Measurements from ENCODE around the gene UBE2R2. TPM values are rescaled to one million over a fixed set of nuclear protein-coding genes. Genes with fewer than 3 reads are reported as not detected.

The UBE2R2 gene
- polyA plus RNA-seq, 1 experiment: 18.3 TPM

DNA sequence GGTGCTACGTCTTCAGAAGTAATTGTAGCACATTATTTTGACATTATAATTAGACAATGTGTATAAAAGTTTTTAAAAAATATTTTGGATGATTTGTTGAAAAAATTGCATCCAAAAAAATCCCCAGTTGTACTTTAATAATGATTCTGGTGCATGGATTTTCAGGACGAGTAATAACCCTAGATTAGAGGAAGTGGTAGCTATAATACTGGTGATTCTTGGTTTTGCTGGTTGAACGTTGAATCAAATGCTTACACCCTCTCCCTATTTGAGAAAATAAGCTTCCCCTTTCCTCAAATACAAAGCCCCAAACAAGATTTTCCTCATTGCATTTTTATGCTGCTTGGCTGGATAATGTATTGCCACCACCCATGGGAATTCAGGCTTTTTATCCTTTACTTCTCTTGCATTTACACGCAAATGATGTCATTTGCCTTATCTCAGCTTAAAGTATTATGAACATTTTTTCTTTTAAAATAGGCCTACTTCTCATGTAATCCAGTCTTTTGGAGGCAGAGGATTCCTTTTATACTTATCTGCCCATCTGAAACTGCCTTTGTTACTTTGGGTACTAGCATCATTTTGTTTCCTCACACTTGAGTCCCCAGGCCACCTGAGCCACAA lies 86.3 kb downstream of the UBE2R2 start:
- POLR2A ChIA-PET: no interaction called here
- no peak for DNase-seq (ENCODE audit: low read depth)
- H3K4me3 ChIP-seq (ENCODE audit: low read depth, low read length): no peak overlapping the region
- no peaks in the 10 kb centered on the region for H3K27me3 ChIP-seq (ENCODE audit: control insufficient read depth, insufficient read depth, low read length)
- CTCF ChIA-PET: interaction anchor here (0.6 to 1.2 kb wide), 3 partner anchors 18 to 597 kb away, joined by 3 to 4 read pairs (median 3); no protein-coding TSS in a partner anchor
- no peak for TF ChIP-seq CTCF (IDR thresholded peaks at IDR 0.05; ENCODE audit: insufficient read depth, low read depth, low read length)
- H3K36me3 ChIP-seq (ENCODE audit: control insufficient read depth, insufficient read depth, low read length): peaks cover 5% of the 10 kb centered on the region

DNA sequence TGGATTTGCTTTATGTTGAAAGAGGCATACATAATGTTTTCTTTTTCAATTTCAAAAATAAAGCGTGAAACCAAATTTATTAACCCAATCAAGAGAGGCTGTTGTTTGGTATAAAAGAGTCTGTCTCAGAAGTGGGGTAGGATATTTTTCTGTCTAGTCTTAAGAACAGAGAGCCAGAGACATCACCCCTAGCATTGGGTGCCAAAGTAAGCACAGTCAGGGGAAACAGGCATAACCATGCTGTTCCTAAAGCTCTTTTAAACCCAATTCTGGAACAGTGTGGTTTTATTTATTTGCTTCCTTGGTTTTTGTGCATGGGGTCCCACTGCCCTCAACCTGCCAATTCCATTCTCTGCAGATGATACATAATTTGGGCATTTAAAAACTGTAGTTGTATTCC lies 88.2 kb downstream of the UBE2R2 start:
- H3K36me3 ChIP-seq (ENCODE audit: control insufficient read depth, insufficient read depth, low read length): peaks cover 5% of the 10 kb centered on the region

GRCh38 chr9:33906769-33907168 lies 89.8 kb downstream of the UBE2R2 start:
- no peak for TF ChIP-seq CTCF (IDR thresholded peaks at IDR 0.05; ENCODE audit: insufficient read depth, low read depth, low read length)
- ChIA-PET POLR2A (no interaction called here), CTCF (interaction anchor here (0.6 to 2.5 kb wide), 5 partner anchors 9 to 128 kb away, joined by 3 to 7 read pairs (median 4); no protein-coding TSS in a partner anchor)
- no peak for DNase-seq (ENCODE audit: low read depth)
- H3K4me3 ChIP-seq (ENCODE audit: low read depth, low read length): no peak overlapping the region
- H3K27me3 ChIP-seq (ENCODE audit: control insufficient read depth, insufficient read depth, low read length): no peaks in the 10 kb centered on the region
- peaks cover 4% of the 10 kb centered on the region for H3K36me3 ChIP-seq (ENCODE audit: control insufficient read depth, insufficient read depth, low read length)

More for the DNA sequence above, 88.2 kb downstream of the UBE2R2 start:
- H3K4me3 ChIP-seq (ENCODE audit: low read depth, low read length): no peak overlapping the region
- no peak for DNase-seq (ENCODE audit: low read depth)
- H3K27me3 ChIP-seq (ENCODE audit: control insufficient read depth, insufficient read depth, low read length): no peaks in the 10 kb centered on the region
- ChIA-PET CTCF (interaction anchor here (1.7 kb wide), 1 partner anchor 31 kb away, joined by 4 read pairs; no protein-coding TSS in a partner anchor), POLR2A (no interaction called here)
- no peak for TF ChIP-seq CTCF (IDR thresholded peaks at IDR 0.05; ENCODE audit: insufficient read depth, low read depth, low read length)

- CTCF ChIA-PET: interaction anchor here (0.6 to 2.5 kb wide), 5 partner anchors 10 to 129 kb away, joined by 3 to 7 read pairs (median 4); no protein-coding TSS in a partner anchor
- POLR2A ChIA-PET: no interaction called here
- Histone ChIP-seq H3K36me3 (ENCODE audit: control insufficient read depth, insufficient read depth, low read length) (no peaks in the 10 kb centered on the region; the same call in 1 of the 2 replicates), H3K4me3 (ENCODE audit: low read depth, low read length) (no peak overlapping the region), H3K27me3 (ENCODE audit: control insufficient read depth, insufficient read depth, low read length) (no peaks in the 10 kb centered on the region)
- TF ChIP-seq CTCF (IDR thresholded peaks at IDR 0.05; ENCODE audit: insufficient read depth, low read depth, low read length): no peak
- no peak for DNase-seq (ENCODE audit: low read depth)
Measured at GRCh38 chr9:33907347-33907746, 90.4 kb downstream of the UBE2R2 start.

- no peak for TF ChIP-seq CTCF (IDR thresholded peaks at IDR 0.05; ENCODE audit: insufficient read depth, low read depth, low read length)
- ChIA-PET POLR2A (no interaction called here), CTCF (interaction anchor here (2.5 kb wide), 1 partner anchor 94 kb away, joined by 7 read pairs; no protein-coding TSS in a partner anchor)
- DNase-seq (ENCODE audit: low read depth): no peak
- no peaks in the 10 kb centered on the region; the same call in 1 of the 2 replicates for H3K36me3 ChIP-seq (ENCODE audit: control insufficient read depth, insufficient read depth, low read length)
- H3K4me3 ChIP-seq (ENCODE audit: low read depth, low read length): no peak overlapping the region
- no peaks in the 10 kb centered on the region for H3K27me3 ChIP-seq (ENCODE audit: control insufficient read depth, insufficient read depth, low read length)
Measured at GRCh38 chr9:33908114-33908513, 91.2 kb downstream of the UBE2R2 start.
